Astrocyte (in vitro differentiated cells and primary cell): ENCODE measurements around the gene TATDN2.

Experiments
- CTCF ChIP-seq: IDR thresholded peaks from 2 replicates; pipeline ENCODE4 v1.5.1; 2011; ENCODE audit warnings: low read depth, mild to moderate bottlenecking, inconsistent platforms, low read length, moderate library complexity; ENCODE audit not compliant: insufficient read depth
- EZH2 ChIP-seq: IDR thresholded peaks from 2 replicates; pipeline ENCODE4 v1.6.1; 2012; ENCODE audit warnings: mild to moderate bottlenecking, low read length, inconsistent platforms; ENCODE audit not compliant: insufficient read depth

- TF ChIP-seq CTCF (no peak), EZH2 (no peak)
Measured at GRCh38 chr3:10213156-10213792, 35.0 kb upstream of the TATDN2 start.
